Activated naive CD4-positive, alpha-beta T cell treated with anti-CD3 and anti-CD28 coated beads for 36 hours (primary cell): ENCODE data around the gene ANGPTL2. TPM values are rescaled to one million over a fixed set of nuclear protein-coding genes. Genes with fewer than 3 reads are reported as not detected.

ENCODE experiments used
- CTCF ChIA-PET: fragments of 350-600 bp; sonication (Branson Sonifier 250); formaldehyde crosslinking; loops from one replicate; lab custom pipeline; 2021; ENCODE audit warnings: antibody characterized with exemption; lab: Charles Lee
- DNase-seq: peaks from one replicate; pipeline ENCODE4 v3.0.0-alpha.2; 2020
- H3K27ac Mint-ChIP-seq: one replicate; pipeline ENCODE4 v1.8.0; 2021; ENCODE audit warnings: mild to moderate bottlenecking, mixed read lengths
- H3K27me3 Mint-ChIP-seq: one replicate; pipeline ENCODE4 v1.8.0; 2021; ENCODE audit warnings: low read depth, mixed read lengths
- H3K36me3 Mint-ChIP-seq: one replicate; pipeline ENCODE4 v1.8.0; 2021; ENCODE audit warnings: low read depth, mixed read lengths
- H3K4me1 Mint-ChIP-seq: one replicate; pipeline ENCODE4 v1.8.0; 2021; ENCODE audit warnings: low read depth, mixed read lengths
- H3K4me3 Mint-ChIP-seq: one replicate; pipeline ENCODE4 v1.8.0; 2021; ENCODE audit warnings: mild to moderate bottlenecking, moderate library complexity, mixed read lengths
- H3K9me3 Mint-ChIP-seq: one replicate; pipeline ENCODE4 v1.8.0; 2021; ENCODE audit warnings: mixed read lengths
- intact Hi-C: fragments of 100-400 bp; cut with micrococcal nuclease; formaldehyde crosslinking; loops from one replicate; pipeline ENCODE4 v1.15.1; 2023
- total RNA-seq, 2 experiments: library from RNA; stranded (reverse); gene quantifications; one replicate each; pipeline ENCODE4 v1.2.3, GENCODE V29; 2021

Gene ANGPTL2
- total RNA-seq, 2 experiments from 2014 or later: not detected

DNA sequence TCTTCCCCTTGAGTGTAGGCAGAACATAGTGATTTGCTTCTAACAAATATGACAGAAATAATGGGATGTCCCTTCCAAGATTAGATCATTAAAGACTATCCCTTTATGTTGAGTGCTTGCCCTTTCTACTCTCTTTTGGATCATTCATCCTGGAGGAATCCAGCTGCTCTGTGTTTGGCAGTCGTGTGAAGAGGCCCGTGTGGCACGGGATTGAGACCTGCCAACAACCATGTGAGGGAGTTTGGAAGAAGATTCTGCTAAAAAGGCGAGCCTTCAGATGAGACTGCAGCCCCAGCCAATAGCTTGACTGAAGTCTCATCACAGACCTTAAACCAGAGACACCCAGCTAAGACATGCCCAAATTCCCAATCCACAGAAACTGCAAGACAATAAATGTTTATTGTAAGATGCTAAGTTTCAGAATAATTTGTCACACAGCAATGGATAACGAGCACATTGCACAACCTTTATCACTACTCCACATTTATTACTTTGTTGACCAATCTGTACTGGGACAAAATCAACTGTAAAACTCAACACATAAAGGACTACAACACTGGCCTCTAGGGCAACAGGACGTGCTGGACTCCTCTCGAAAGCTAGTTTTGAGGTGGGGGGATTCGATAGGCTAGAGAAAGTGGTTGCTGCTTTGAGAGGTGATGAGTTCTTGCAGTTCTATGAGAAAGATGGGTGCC lies 42.8 kb downstream of the ANGPTL2 start:
- peaks cover 1% of the 10 kb centered on the region for H3K27me3 Mint-ChIP-seq
- peaks cover 4% of the 10 kb centered on the region for H3K4me1 Mint-ChIP-seq
- H3K36me3 Mint-ChIP-seq: no peaks in the 10 kb centered on the region
- H3K9me3 Mint-ChIP-seq: no peaks in the 10 kb centered on the region
- no peak overlapping the region for H3K27ac Mint-ChIP-seq
- DNase-seq: no peak
- intact Hi-C loops: no loop called here
- H3K4me3 Mint-ChIP-seq: no peak overlapping the region
- CTCF ChIA-PET: interaction anchor here (0.6 kb wide), 1 partner anchor 505 kb away, joined by 3 read pairs; no protein-coding TSS in a partner anchor

DNA sequence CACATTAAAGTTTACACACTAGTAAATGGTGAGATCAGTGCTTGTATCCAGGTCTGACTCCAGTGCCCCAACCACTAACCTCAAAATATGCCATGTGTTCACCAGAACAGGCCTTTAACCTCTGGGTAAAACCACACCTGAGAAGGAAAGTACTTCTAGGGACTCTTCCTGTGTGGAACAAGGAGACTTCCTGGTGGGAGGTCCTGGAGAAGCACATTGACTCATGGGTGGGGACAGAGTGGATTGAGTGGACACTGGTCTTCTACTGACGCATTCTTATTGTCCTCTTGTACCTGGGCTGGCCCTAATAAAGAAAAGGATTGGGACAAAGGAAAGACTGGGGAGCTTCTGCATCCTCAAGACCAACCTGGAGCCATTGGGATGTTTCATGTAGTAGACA lies 43.4 kb downstream of the ANGPTL2 start:
- intact Hi-C loops: no loop called here
- Mint-ChIP-seq H3K27ac (no peak overlapping the region), H3K4me1 (no peaks in the 10 kb centered on the region), H3K36me3 (no peaks in the 10 kb centered on the region), H3K9me3 (no peaks in the 10 kb centered on the region), H3K4me3 (no peak overlapping the region), H3K27me3 (peaks cover 1% of the 10 kb centered on the region)
- DNase-seq: no peak
- CTCF ChIA-PET: no interaction called here

- Mint-ChIP-seq H3K4me1 (no peaks in the 10 kb centered on the region), H3K36me3 (no peaks in the 10 kb centered on the region), H3K27me3 (peaks cover 1% of the 10 kb centered on the region), H3K4me3 (no peak overlapping the region), H3K9me3 (no peaks in the 10 kb centered on the region), H3K27ac (no peak overlapping the region)
- DNase-seq: no peak
- CTCF ChIA-PET: no interaction called here
- intact Hi-C loops: no loop called here
Observed at GRCh38 chr9:127078336-127078735, 44.1 kb downstream of the ANGPTL2 start.

GRCh38 chr9:127077644-127077946 lies 44.8 kb downstream of the ANGPTL2 start:
- no peak for DNase-seq
- Mint-ChIP-seq H3K4me1 (no peaks in the 10 kb centered on the region), H3K9me3 (no peaks in the 10 kb centered on the region), H3K27ac (no peak overlapping the region), H3K4me3 (no peak overlapping the region), H3K36me3 (no peaks in the 10 kb centered on the region), H3K27me3 (no peaks in the 10 kb centered on the region)
- intact Hi-C loops: no loop called here
- CTCF ChIA-PET: no interaction called here

DNA sequence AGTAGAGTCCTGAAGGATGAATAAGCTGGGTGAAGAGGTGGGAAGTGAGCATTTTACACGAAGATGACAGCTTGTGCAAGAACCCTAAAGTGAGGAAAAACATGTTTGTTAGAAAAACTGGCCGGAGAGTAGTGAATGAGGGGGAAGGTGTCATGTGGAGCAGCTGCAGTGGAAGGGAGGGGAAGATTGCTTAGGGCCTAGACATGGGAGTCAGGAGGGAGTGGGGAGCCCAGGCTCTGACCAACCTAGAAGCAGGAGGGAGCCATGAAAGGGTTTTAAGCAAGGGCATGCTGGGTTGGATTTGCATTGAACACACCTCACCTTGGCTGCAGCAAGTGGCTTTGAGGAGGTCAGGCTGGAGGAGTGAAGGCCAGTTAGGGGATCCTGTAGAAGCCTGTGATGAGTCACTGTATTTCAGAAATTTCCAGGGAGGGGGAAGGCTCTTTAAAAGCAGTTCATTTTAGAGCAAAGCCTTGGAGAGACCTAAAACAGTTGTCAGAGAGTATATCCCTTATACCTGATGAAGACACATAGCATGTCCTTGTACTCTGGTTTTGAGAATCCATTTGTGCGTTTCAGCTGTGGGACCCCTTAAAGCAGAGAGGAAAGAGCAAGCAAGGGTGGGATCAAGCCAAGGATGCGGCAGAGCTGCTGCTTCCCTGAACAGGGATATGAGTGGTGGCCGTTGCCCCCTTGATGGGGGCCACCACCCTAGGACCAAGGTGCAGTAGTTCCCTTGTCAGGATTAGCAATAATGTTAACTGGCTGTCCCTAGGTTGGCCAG lies 45.4 kb downstream of the ANGPTL2 start:
- H3K4me1 Mint-ChIP-seq: no peaks in the 10 kb centered on the region
- H3K36me3 Mint-ChIP-seq: peaks cover 5% of the 10 kb centered on the region
- no peak for DNase-seq
- CTCF ChIA-PET: no interaction called here
- peaks cover 4% of the 10 kb centered on the region for H3K9me3 Mint-ChIP-seq
- no peak overlapping the region for H3K27ac Mint-ChIP-seq
- no peak overlapping the region for H3K4me3 Mint-ChIP-seq
- H3K27me3 Mint-ChIP-seq: no peaks in the 10 kb centered on the region
- intact Hi-C loops: no loop called here

- H3K27me3 Mint-ChIP-seq: no peaks in the 10 kb centered on the region
- H3K9me3 Mint-ChIP-seq: peaks cover 8% of the 10 kb centered on the region
- CTCF ChIA-PET: no interaction called here
- no peak overlapping the region for H3K4me3 Mint-ChIP-seq
- H3K27ac Mint-ChIP-seq: no peak overlapping the region
- intact Hi-C loops: no loop called here
- H3K4me1 Mint-ChIP-seq: no peaks in the 10 kb centered on the region
- peaks cover 8% of the 10 kb centered on the region for H3K36me3 Mint-ChIP-seq
- no peak for DNase-seq
Observed at GRCh38 chr9:127075624-127076372, 46.6 kb downstream of the ANGPTL2 start.

GRCh38 chr9:127074561-127075548 lies 47.6 kb downstream of the ANGPTL2 start:
- CTCF ChIA-PET: no interaction called here
- DNase-seq: no peak
- intact Hi-C loops: no loop called here
- Mint-ChIP-seq H3K9me3 (peaks cover 8% of the 10 kb centered on the region), H3K4me3 (no peak overlapping the region), H3K27ac (no peak overlapping the region), H3K4me1 (no peaks in the 10 kb centered on the region), H3K27me3 (no peaks in the 10 kb centered on the region), H3K36me3 (peaks cover 8% of the 10 kb centered on the region)

DNA sequence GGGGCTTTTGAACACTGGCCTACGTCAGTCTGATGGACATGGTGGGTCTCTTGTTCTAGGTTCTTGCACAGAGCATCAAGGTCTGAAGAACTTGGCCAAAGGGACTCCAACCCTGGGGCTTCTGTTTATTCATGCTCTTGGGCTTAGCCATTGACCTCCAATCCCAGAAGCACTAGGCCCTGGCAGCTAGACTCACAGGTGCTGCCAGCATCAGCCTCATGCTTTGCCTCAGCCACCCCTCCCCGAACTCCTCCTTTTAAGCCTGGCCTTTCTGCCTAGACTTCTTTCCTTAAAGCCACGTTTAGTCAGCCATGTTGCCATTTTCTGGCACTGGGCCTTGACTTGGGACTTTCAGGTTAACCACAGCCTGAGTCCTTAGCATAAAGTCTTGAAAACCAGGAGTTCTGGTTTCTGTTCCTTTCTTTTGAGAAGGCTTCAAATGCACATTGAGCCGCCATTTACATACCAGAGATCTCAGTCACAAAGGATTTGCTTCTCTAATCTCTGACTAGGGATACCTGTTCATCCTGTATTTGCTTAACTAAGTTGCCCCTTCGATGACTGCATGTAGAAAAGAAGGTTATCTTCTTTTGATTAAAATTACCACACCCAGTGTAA lies 54.7 kb downstream of the ANGPTL2 start:
- Mint-ChIP-seq H3K9me3 (peaks cover 8% of the 10 kb centered on the region), H3K27ac (no peak overlapping the region), H3K36me3 (peaks cover 8% of the 10 kb centered on the region), H3K27me3 (no peaks in the 10 kb centered on the region), H3K4me3 (no peak overlapping the region), H3K4me1 (no peaks in the 10 kb centered on the region)
- intact Hi-C loops: no loop called here
- no peak for DNase-seq
- CTCF ChIA-PET: no interaction called here

DNA sequence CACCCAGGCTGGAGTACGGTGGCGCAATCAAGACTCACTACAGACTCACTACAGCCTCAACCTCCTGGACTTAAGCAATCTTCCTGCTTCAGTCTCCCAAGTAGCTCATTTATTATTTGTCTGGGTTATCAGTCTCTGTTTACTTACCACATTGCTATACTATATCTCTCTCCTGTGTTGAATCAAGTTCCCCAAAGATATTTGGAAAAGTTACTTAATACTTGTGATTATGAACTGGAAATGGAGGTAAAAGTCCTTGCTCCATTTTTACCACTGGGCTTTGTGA lies 55.6 kb downstream of the ANGPTL2 start:
- CTCF ChIA-PET: no interaction called here
- no peak for DNase-seq
- H3K4me1 Mint-ChIP-seq: no peaks in the 10 kb centered on the region
- intact Hi-C loops: no loop called here
- H3K27ac Mint-ChIP-seq: no peak overlapping the region
- peaks cover 1% of the 10 kb centered on the region for H3K9me3 Mint-ChIP-seq
- H3K27me3 Mint-ChIP-seq: no peaks in the 10 kb centered on the region
- peaks cover under 1% of the 10 kb centered on the region for H3K36me3 Mint-ChIP-seq
- H3K4me3 Mint-ChIP-seq: no peak overlapping the region

DNA sequence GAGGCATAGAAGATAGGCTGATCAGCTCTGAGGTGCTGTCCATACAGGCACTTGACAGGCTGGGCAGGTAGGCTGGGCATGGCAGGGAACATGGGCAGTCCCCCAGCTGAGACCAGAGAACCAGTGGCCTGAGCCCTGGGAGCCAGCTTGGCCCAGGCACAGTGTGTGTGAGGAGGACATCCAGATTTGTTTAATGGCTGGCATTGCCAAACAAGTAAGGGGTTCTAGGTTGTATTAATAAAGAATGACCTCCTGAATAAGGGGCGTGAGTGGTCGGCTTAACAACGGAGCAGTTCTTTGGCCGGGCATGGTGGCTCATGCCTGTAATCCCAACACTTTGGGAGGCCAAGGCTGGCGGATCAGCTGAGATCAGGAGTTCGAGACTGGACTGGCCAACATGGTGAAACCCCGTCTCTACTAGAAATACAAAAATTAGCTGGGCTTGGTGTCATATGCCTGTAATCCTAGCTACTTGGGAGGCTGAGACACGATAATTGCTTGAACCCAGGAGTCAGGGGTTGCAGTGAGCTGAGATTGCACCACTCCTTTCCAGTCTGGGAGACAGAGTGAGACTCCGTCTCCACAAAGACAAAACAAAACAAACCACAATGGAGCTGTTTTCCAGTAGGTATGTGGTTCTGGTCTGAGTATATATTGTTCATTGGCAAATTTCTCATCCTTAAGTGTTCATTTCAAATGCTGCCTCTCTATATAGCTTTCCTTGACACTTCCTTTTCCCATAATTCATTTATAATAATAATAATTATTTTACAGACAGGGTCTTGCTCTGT lies 56.2 kb downstream of the ANGPTL2 start:
- no peak for DNase-seq
- H3K27ac Mint-ChIP-seq: no peak overlapping the region
- H3K4me3 Mint-ChIP-seq: no peak overlapping the region
- intact Hi-C loops: no loop called here
- no peaks in the 10 kb centered on the region for H3K9me3 Mint-ChIP-seq
- CTCF ChIA-PET: no interaction called here
- no peaks in the 10 kb centered on the region for H3K27me3 Mint-ChIP-seq
- no peaks in the 10 kb centered on the region for H3K36me3 Mint-ChIP-seq
- H3K4me1 Mint-ChIP-seq: no peaks in the 10 kb centered on the region

DNA sequence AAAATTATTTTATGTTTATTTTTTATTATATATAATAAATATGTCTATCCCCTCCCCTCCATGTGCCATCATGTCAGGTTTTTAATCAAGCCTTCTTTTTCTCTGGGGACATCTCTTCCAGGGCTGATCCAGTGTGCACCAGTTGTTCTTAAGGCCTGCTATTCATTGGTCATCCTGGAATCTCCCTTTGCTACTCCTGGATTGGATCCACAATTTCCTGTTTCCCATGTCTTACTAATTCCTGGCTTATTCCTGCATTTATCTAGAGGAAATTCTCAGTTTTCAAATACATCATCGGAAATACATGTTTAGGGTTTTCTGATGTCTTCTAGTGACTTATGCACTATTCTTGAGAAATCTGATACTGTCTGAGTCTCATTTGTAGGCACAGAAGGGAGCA lies 56.8 kb downstream of the ANGPTL2 start:
- intact Hi-C loops: no loop called here
- CTCF ChIA-PET: no interaction called here
- Mint-ChIP-seq H3K27me3 (no peaks in the 10 kb centered on the region), H3K36me3 (no peaks in the 10 kb centered on the region), H3K4me1 (no peaks in the 10 kb centered on the region), H3K27ac (no peak overlapping the region), H3K9me3 (no peaks in the 10 kb centered on the region), H3K4me3 (no peak overlapping the region)
- DNase-seq: no peak
